Muscle layer of duodenum (tissue), 2 donors: ENCODE results near the gene DENND1B.

Source experiments
- H3K27ac ChIP-seq: one replicate; pipeline ENCODE4 v1.7.0; 2013; ENCODE audit warnings: mild to moderate bottlenecking, low read length
- H3K27me3 ChIP-seq: one replicate; pipeline ENCODE4 v1.7.0; 2013; ENCODE audit warnings: low read depth, mild to moderate bottlenecking, control low read depth, low read length
- H3K36me3 ChIP-seq, 2 donors: one replicate each; pipeline ENCODE4 v1.7.0; 2013; ENCODE audit warnings: low read length in 2 of 2, control low read depth in 1 of 2, mild to moderate bottlenecking in 1 of 2; ENCODE audit not compliant: insufficient read depth in 2 of 2, control insufficient read depth in 1 of 2
- H3K4me1 ChIP-seq, 2 donors: one replicate each; pipeline ENCODE4 v1.7.0; 2013; ENCODE audit warnings: low read length in 2 of 2, mild to moderate bottlenecking in 2 of 2, control low read depth in 1 of 2, moderate library complexity in 1 of 2; ENCODE audit not compliant: insufficient read depth in 2 of 2, control insufficient read depth in 1 of 2
- H3K4me3 ChIP-seq, 2 donors: one replicate each; pipeline ENCODE4 v1.7.0; 2013; ENCODE audit warnings: low read length in 2 of 2, low read depth in 1 of 2, mild to moderate bottlenecking in 1 of 2
- H3K9me3 ChIP-seq, 2 donors: one replicate each; pipeline ENCODE4 v1.7.0; 2013; ENCODE audit warnings: low read length in 2 of 2, control low read depth in 1 of 2, mild to moderate bottlenecking in 1 of 2; ENCODE audit not compliant: control insufficient read depth in 1 of 2
- donor health status: healthy.

DENND1B gene

DNA sequence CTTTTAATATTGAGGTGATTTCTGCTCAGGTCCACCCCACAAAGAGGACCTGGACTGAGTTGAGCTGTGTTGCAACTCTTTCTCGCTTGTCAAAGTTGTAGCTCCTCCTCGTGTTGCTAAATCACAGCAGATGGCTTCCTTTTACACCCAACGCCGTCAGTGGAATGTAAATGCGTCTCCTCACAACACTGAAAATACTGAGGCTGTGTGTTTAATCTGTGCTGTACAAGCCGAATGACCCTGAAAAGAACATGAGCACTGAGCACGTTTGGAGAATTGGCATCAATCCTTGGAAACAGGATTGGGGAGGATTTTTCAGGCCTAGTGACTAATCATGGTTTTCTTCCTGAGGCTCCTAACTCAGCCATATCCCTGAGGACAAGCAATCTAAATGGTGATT is 311.2 kb downstream of the DENND1B start:
- H3K36me3 ChIP-seq = no peaks in the 10 kb centered on the region
- no peaks in the 10 kb centered on the region for H3K4me1 ChIP-seq
- H3K27ac ChIP-seq = no peak overlapping the region
- no peaks in the 10 kb centered on the region for H3K9me3 ChIP-seq
- no peaks in the 10 kb centered on the region for H3K27me3 ChIP-seq
- no peak overlapping the region for H3K4me3 ChIP-seq

DNA sequence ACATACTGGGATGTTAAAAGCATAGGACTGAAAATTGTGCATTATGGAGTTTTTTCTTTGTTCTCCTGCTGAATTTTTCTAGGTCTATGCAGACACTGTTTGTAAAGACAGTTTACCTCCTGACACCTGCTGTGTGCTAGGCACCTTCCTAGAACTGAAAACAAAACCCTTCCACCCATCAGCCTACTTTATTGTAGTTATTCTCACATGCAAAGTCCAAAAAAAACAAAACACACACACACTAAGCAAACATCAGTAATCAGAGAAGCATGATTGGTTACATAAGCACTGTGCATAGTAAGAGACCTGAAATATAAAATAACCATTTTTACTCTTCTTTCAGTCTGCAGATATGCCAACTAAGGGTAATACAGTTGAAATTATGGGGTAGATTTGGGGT is 312.1 kb downstream of the DENND1B start:
- Histone ChIP-seq H3K4me1 (no peaks in the 10 kb centered on the region), H3K9me3 (no peaks in the 10 kb centered on the region), H3K4me3 (no peak overlapping the region), H3K36me3 (no peaks in the 10 kb centered on the region), H3K27ac (no peak overlapping the region), H3K27me3 (no peaks in the 10 kb centered on the region)

DNA sequence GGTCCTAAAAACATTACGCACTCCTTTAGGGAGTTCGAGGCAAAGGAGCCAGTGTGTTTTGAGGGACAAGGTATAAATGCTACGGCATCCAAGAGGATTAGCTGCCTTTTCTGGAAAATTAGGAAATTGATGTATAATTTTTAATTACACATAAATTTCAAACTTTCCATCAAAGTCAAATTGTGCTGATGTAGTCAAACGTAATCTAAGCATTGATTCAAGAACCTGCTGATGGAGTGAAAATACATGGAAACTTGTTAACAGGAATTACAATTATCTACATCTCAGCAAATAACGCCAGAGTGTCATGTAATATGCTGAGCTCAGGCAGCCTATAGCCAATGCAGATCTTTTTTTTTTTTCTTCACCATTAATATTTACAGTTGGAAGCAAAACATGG is 312.7 kb downstream of the DENND1B start:
- Histone ChIP-seq H3K4me3 (no peak overlapping the region), H3K27ac (no peak overlapping the region), H3K27me3 (no peaks in the 10 kb centered on the region), H3K9me3 (no peaks in the 10 kb centered on the region), H3K36me3 (no peaks in the 10 kb centered on the region), H3K4me1 (no peaks in the 10 kb centered on the region)
